Neural crest cell (in vitro differentiated cells): ENCODE data around the gene LRRC18. TPM values are rescaled to one million over a fixed set of nuclear protein-coding genes. Genes with fewer than 3 reads are reported as not detected.

ENCODE experiments used
- DNase-seq: peaks from one replicate; pipeline ENCODE4 v3.0.0; 2021; ENCODE audit warnings: low read depth, mixed read lengths, low spot score
- H3K27ac Mint-ChIP-seq: one replicate; pipeline ENCODE4 v1.8.0; 2021; ENCODE audit warnings: mild to moderate bottlenecking, mixed read lengths; ENCODE audit not compliant: unreplicated experiment
- H3K27me3 Mint-ChIP-seq: 2 replicates; pipeline ENCODE4 v1.8.0; 2021; ENCODE audit warnings: low read depth, mild to moderate bottlenecking, mixed read lengths
- H3K36me3 Mint-ChIP-seq: 2 replicates; pipeline ENCODE4 v1.8.0; 2021; ENCODE audit warnings: low read depth, mild to moderate bottlenecking, mixed read lengths
- H3K4me1 Mint-ChIP-seq: 2 replicates; pipeline ENCODE4 v1.8.0; 2021; ENCODE audit warnings: mixed read lengths
- H3K4me3 Mint-ChIP-seq: one replicate; pipeline ENCODE4 v1.8.0; 2021; ENCODE audit warnings: mild to moderate bottlenecking, mixed read lengths
- H3K9me3 Mint-ChIP-seq: 2 replicates; pipeline ENCODE4 v1.8.0; 2021; ENCODE audit warnings: mixed read lengths
- CTCF ChIP-seq: fragments of 200-600 bp; sonication (generic); conservative IDR thresholded peaks from 2 replicates; pipeline ENCODE4 v1.5.0; 2021; ENCODE audit warnings: antibody characterized with exemption, mild to moderate bottlenecking
- microRNA-seq: library from miRNA; unstranded; fragments of <30 nt; microRNA quantifications from one replicate; pipeline ENCODE4, GENCODE V29; 2020
- total RNA-seq: library from RNA; stranded (reverse); gene quantifications from 2 replicates; pipeline ENCODE4 v1.2.1, GENCODE V29; 2021

Gene LRRC18
- total RNA-seq, 1 donor from 2014 or later, result not detected

GRCh38 chr10:48879451-48879850 is 60.2 kb downstream of the LRRC18 start:
- H3K27me3 Mint-ChIP-seq, result peaks cover 4% of the 10 kb centered on the region
- no peak for TF ChIP-seq CTCF
- H3K4me3 Mint-ChIP-seq, result no peak overlapping the region
- no peak overlapping the region for H3K27ac Mint-ChIP-seq
- H3K9me3 Mint-ChIP-seq, result no peaks in the 10 kb centered on the region
- no peak for DNase-seq
- H3K36me3 Mint-ChIP-seq, result no peaks in the 10 kb centered on the region
- H3K4me1 Mint-ChIP-seq, result no peaks in the 10 kb centered on the region

DNA sequence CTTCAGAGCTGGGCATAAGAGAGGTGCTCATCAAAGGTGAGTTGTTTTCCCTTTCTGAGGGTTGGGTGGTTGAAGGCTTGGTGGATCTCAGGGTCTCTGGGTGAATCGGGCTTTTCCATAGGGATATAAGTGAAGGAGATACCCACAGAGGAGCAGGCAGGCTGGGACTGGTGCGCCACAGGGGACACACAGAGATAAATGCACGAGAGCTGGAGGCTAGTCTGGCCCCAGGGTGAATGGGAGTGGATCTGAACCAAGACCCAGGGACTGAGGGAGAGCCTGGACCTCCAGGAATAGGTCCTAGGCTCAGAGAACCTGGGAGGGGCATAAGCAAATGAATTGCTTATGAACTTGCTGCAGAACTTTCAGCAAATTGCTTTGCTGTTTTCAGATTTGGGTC is 61.5 kb downstream of the LRRC18 start:
- no peak overlapping the region for H3K4me3 Mint-ChIP-seq
- DNase-seq, result no peak
- no peak for TF ChIP-seq CTCF
- H3K27me3 Mint-ChIP-seq, result peaks cover 4% of the 10 kb centered on the region
- H3K4me1 Mint-ChIP-seq, result no peaks in the 10 kb centered on the region
- H3K9me3 Mint-ChIP-seq, result no peaks in the 10 kb centered on the region
- H3K36me3 Mint-ChIP-seq, result no peaks in the 10 kb centered on the region
- no peak overlapping the region for H3K27ac Mint-ChIP-seq

- H3K4me1 Mint-ChIP-seq, result no peaks in the 10 kb centered on the region
- no peak for DNase-seq
- no peaks in the 10 kb centered on the region for H3K9me3 Mint-ChIP-seq
- no peak overlapping the region for H3K4me3 Mint-ChIP-seq
- no peak overlapping the region for H3K27ac Mint-ChIP-seq
- TF ChIP-seq CTCF, result no peak
- no peaks in the 10 kb centered on the region for H3K27me3 Mint-ChIP-seq
- no peaks in the 10 kb centered on the region for H3K36me3 Mint-ChIP-seq
These were observed 67.4 kb downstream of the LRRC18 start for GRCh38 chr10:48872234-48872633.

Small RNA genes within 50 kb of the gene (microRNA-seq; reads per million reads assigned to microRNA genes)
- gene MIR4294, result not detected

Other genes starting within 250 kb of the LRRC18 start
- 2.2 and 2.3 TPM in 2 replicates for gene VSTM4, start 175.7 kb upstream of the LRRC18 start, total RNA-seq
- not detected in 2 replicates for gene FAM170B, start 194.2 kb upstream of the LRRC18 start, total RNA-seq
- 0.37 TPM in 1 of 2 replicates, not detected in the other for gene TMEM273, start 248.6 kb upstream of the LRRC18 start, total RNA-seq